Endothelial cell of umbilical vein (primary cell): Measurements from ENCODE around the gene PTMA. TPM values are rescaled to one million over a fixed set of nuclear protein-coding genes. Genes with fewer than 3 reads are reported as not detected.

Source experiments
- BruUV-seq: library from RNA; stranded (reverse); fragments of 400-500 nt; replicated peaks from 2 replicates; lab custom pipeline; 2021; lab: Mats Ljungman, UMichigan
- CTCF ChIA-PET: fragments of 300-600, 350-600 bp; sonication (Branson Sonifier 250); formaldehyde crosslinking; loops from one replicate; lab custom pipeline; 2021; ENCODE audit warnings: antibody characterized with exemption, inconsistent platforms; lab: Charles Lee
- POLR2A ChIA-PET: fragments of 300-600, 350-600 bp; sonication (Branson Sonifier 250); formaldehyde crosslinking; loops from one replicate; lab custom pipeline; 2021; ENCODE audit warnings: antibody characterized with exemption, inconsistent platforms; lab: Charles Lee
- DNase-seq: peaks from one replicate; pipeline ENCODE4 v3.0.0-alpha.2; 2011; ENCODE audit warnings: low read depth, low spot score
- FAIRE-seq: peaks from 2 replicates; lab custom pipeline; 2011; peaks lifted over from hg19 to GRCh38; lab: Jason Lieb, UNC
- H2AFZ ChIP-seq: 2 replicates; pipeline ENCODE4 v1.6.0; 2012; ENCODE audit warnings: low read depth, low read length, control low read depth, inconsistent platforms
- H3K27ac ChIP-seq: 2 replicates; pipeline ENCODE4 v1.5.1; 2011; ENCODE audit warnings: low read depth, mild to moderate bottlenecking, control low read depth, low read length, moderate library complexity; ENCODE audit not compliant: insufficient read depth
- H3K27me3 ChIP-seq, 2 experiments: 2 replicates each; pipeline versions ENCODE4 v1.6.0 to v1.6.1; 2011; ENCODE audit warnings: low read length in 2 of 2, mixed read lengths in 1 of 2; ENCODE audit not compliant: control insufficient read depth in 2 of 2, insufficient read depth in 2 of 2
- H3K36me3 ChIP-seq, 2 experiments: 2 replicates in 1 of 2; 3 replicates in 1 of 2; pipeline ENCODE4 v1.5.1; 2011; ENCODE audit warnings: low read length in 2 of 2, mild to moderate bottlenecking in 1 of 2, moderate library complexity in 1 of 2; ENCODE audit not compliant: control insufficient read depth in 2 of 2, insufficient read depth in 2 of 2; ENCODE audit errors: extremely low read depth in 1 of 2
- H3K4me1 ChIP-seq: 3 replicates; pipeline ENCODE4 v1.5.1; 2011; ENCODE audit warnings: mild to moderate bottlenecking, low read length; ENCODE audit not compliant: control insufficient read depth, insufficient read depth; ENCODE audit errors: extremely low read depth
- H3K4me2 ChIP-seq: 2 replicates; pipeline ENCODE4 v1.6.1; 2011; ENCODE audit warnings: low read length, control low read depth, mixed read lengths; ENCODE audit not compliant: insufficient read depth
- H3K4me3 ChIP-seq, 3 experiments: fragments of 200-600 bp in 1 of 3; sonication (generic), shearing (Covaris generic) in 1 of 3; replicated peaks in 1 of 3; 2 replicates each; pipeline ENCODE4 v1.5.1; 2011 to 2016; ENCODE audit warnings: control low read depth in 3 of 3, low read length in 3 of 3, mild to moderate bottlenecking in 2 of 3, inconsistent platforms in 1 of 3, low read depth in 1 of 3, moderate library complexity in 1 of 3; ENCODE audit not compliant: insufficient read depth in 1 of 3
- H3K79me2 ChIP-seq: 2 replicates; pipeline ENCODE4 v1.6.0; 2012; ENCODE audit warnings: low read length, inconsistent platforms; ENCODE audit not compliant: control insufficient read depth, insufficient read depth
- H3K9ac ChIP-seq: replicated peaks from 2 replicates; pipeline ENCODE3; 2011; ENCODE audit warnings: low read length, control low read depth; ENCODE audit not compliant: insufficient read depth; ENCODE audit errors: extremely low read depth
- H3K9me1 ChIP-seq: replicated peaks from 3 replicates; pipeline ENCODE4 v1.6.0; 2011; ENCODE audit warnings: mild to moderate bottlenecking, low read length; ENCODE audit not compliant: control insufficient read depth, insufficient read depth; ENCODE audit errors: extremely low read depth
- H3K9me3 ChIP-seq: replicated peaks from 2 replicates; pipeline ENCODE4 v1.5.1; 2012; ENCODE audit warnings: low read length, inconsistent platforms; ENCODE audit not compliant: control insufficient read depth, insufficient read depth
- H4K20me1 ChIP-seq: replicated peaks from 2 replicates; pipeline ENCODE3; 2011; ENCODE audit warnings: mild to moderate bottlenecking, low read length; ENCODE audit not compliant: control insufficient read depth, insufficient read depth; ENCODE audit errors: extremely low read depth
- EZH2 ChIP-seq: IDR thresholded peaks from 2 replicates; pipeline ENCODE4 v1.6.1; 2012; ENCODE audit warnings: borderline replicate concordance, low read depth, mild to moderate bottlenecking, moderate library complexity, low read length, inconsistent platforms; ENCODE audit not compliant: severe bottlenecking
- FOS ChIP-seq: IDR thresholded peaks from 2 replicates; pipeline ENCODE4 v1.6.1; 2011; ENCODE audit warnings: mild to moderate bottlenecking, low read length, moderate library complexity, borderline replicate concordance; ENCODE audit not compliant: insufficient read depth
- GATA2 ChIP-seq: IDR thresholded peaks from 2 replicates; pipeline ENCODE4 v1.7.0; 2011; ENCODE audit warnings: low read depth, mild to moderate bottlenecking, moderate library complexity, mixed read lengths, low read length; ENCODE audit not compliant: insufficient read length, insufficient read depth
- JUN ChIP-seq: IDR thresholded peaks from 2 replicates; pipeline ENCODE4 v1.6.1; 2011; ENCODE audit warnings: borderline replicate concordance, low read depth; ENCODE audit not compliant: insufficient read length, insufficient read depth
- MYC ChIP-seq: IDR thresholded peaks from one replicate; pipeline ENCODE4 v1.6.1; 2011; ENCODE audit warnings: mild to moderate bottlenecking, low read depth, low read length
- POLR2A ChIP-seq: IDR thresholded peaks from 2 replicates; pipeline ENCODE4 v1.6.1; 2012; ENCODE audit warnings: low read depth, mild to moderate bottlenecking, control low read depth, low read length
- POLR2AphosphoS5 ChIP-seq: IDR thresholded peaks from 2 replicates; pipeline ENCODE4 v1.6.1; 2012; ENCODE audit warnings: low read depth, mild to moderate bottlenecking, control low read depth, low read length, moderate library complexity; ENCODE audit not compliant: insufficient read depth
- dilution Hi-C: fragments of 300-500 bp; cut with MboI; formaldehyde crosslinking; loops from one replicate; pipeline ENCODE4 v1.15.0; 2019; ENCODE audit warnings: low sequenced_read_pairs; ENCODE audit not compliant: extremely low pct_ligation_motif_present
- intact Hi-C: fragments of 100-400 bp; cut with micrococcal nuclease; formaldehyde crosslinking; loops from one replicate; pipeline ENCODE4 v1.10.0; 2022
- polyA plus RNA-seq, 4 experiments: library from polyadenylated mRNA; depleted of rRNA in 3 of 4; stranded (reverse) in 3 of 4; unstranded in 1 of 4; fragments of >200 nt; gene quantifications; 2 replicates each; pipeline versions ENCODE4 v1.2.1 to v1.2.3, GENCODE V29; 2011 to 2012; ENCODE audit warnings: missing spikeins in 1 of 4
- total RNA-seq: library from RNA; stranded (reverse); gene quantifications from 2 replicates; pipeline ENCODE4 v1.2.3, GENCODE V29; 2021
- TF ChIP-seq, protein P1 (sequence below), 2 donors: IDR thresholded peaks; 1 replicate in 1 of 2; 2 replicates in 1 of 2; pipeline ENCODE4 v1.5.1; 2011; ENCODE audit warnings: low read length in 2 of 2, mild to moderate bottlenecking in 2 of 2, moderate library complexity in 2 of 2, control low read depth in 1 of 2, inconsistent platforms in 1 of 2, low read depth in 1 of 2; ENCODE audit not compliant: insufficient read depth in 1 of 2; ENCODE audit errors: extremely low read depth in 1 of 2
- TF ChIP-seq, protein P2 (sequence below): IDR thresholded peaks from 2 replicates; pipeline ENCODE4 v1.6.1; 2011; ENCODE audit not compliant: insufficient read depth, insufficient read length

Gene PTMA
- total and polyA plus RNA-seq, 2 donors (not counting 3 experiments of a cell fraction or from before 2014, with no cell fraction given): 404 to 1,488 TPM

DNA sequence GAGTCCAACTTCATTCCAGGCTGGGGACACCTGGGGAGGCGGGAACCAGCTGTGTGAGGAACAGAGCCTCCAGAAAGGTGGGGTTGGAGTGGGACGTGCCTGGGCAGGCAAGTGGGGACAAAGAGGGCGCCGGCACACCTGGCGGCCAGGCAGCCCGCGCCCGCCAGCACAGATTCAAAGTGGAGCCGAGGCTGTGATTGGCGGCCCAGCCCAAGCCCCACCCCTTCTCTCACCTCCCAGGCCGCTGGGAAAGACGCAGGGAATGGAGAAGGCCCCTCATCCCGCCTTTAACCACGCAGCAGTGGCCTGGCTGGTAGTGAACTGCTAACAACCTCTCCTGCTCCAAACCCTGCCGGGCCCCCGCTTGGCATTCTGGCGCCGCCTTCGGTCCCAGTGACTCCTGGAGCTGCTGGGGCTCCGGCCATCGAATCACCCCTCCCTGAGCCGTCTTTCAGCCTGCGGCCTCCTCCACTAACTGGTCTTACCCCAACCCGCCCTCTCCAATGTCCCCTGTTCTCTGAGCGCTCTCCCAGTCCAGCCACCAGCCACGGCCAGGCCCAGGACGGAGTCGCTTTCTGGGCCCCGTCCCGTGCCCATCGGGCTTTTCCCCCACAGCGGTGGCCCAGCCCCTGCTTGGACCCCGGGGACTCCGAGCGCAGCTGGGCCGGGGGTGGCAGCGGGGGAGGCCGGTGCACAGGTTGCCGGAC is 27.9 kb upstream of the PTMA start:
- POLR2A ChIA-PET: no interaction called here
- CTCF ChIA-PET: interaction anchor here (9.6 kb wide), 1 partner anchor 34 kb away, joined by 107 read pairs; no protein-coding TSS in a partner anchor
- H2AFZ ChIP-seq: peak overlapping the region; percentile 93

More for the DNA sequence above, 27.9 kb upstream of the PTMA start:
- dilution Hi-C loops: no loop called here
- no peaks in the 10 kb centered on the region for H3K79me2 ChIP-seq
- DNase-seq (no peak), FAIRE-seq (no peak)
- H3K4me2 ChIP-seq: peak overlapping the region; percentile 74
- no peaks in the 10 kb centered on the region for H4K20me1 ChIP-seq
- TF ChIP-seq POLR2AphosphoS5 (no peak), POLR2A (no peak), JUN (no peak), FOS (no peak), MYC (no peak), EZH2 (no peak), GATA2 (no peak)
- TF ChIP-seq, protein P1, sequence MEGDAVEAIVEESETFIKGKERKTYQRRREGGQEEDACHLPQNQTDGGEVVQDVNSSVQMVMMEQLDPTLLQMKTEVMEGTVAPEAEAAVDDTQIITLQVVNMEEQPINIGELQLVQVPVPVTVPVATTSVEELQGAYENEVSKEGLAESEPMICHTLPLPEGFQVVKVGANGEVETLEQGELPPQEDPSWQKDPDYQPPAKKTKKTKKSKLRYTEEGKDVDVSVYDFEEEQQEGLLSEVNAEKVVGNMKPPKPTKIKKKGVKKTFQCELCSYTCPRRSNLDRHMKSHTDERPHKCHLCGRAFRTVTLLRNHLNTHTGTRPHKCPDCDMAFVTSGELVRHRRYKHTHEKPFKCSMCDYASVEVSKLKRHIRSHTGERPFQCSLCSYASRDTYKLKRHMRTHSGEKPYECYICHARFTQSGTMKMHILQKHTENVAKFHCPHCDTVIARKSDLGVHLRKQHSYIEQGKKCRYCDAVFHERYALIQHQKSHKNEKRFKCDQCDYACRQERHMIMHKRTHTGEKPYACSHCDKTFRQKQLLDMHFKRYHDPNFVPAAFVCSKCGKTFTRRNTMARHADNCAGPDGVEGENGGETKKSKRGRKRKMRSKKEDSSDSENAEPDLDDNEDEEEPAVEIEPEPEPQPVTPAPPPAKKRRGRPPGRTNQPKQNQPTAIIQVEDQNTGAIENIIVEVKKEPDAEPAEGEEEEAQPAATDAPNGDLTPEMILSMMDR (IDR thresholded peaks at IDR 0.05; ENCODE audit: extremely low read depth in 1 of 2, insufficient read depth in 1 of 2, low read depth in 1 of 2, low read length in 2 of 2): no peak
- TF ChIP-seq, protein P2, sequence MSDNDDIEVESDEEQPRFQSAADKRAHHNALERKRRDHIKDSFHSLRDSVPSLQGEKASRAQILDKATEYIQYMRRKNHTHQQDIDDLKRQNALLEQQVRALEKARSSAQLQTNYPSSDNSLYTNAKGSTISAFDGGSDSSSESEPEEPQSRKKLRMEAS: no peak
- H3K9me3 ChIP-seq: no peaks in the 10 kb centered on the region
- H3K27ac ChIP-seq: peak overlapping the region; percentile 64
- no peaks in the 10 kb centered on the region for H3K36me3 ChIP-seq
- no peaks in the 10 kb centered on the region for H3K27me3 ChIP-seq
- peaks cover 4% of the 10 kb centered on the region for H3K4me1 ChIP-seq
- H3K9me1 ChIP-seq: no peaks in the 10 kb centered on the region
- intact Hi-C loops: loop anchor here (2.0 kb wide), 1 partner anchor 18 kb away; no protein-coding TSS in a partner anchor
- peak overlapping the region in 2 of 3 experiments; percentile 40 to 43 for H3K4me3 ChIP-seq
- H3K9ac ChIP-seq: peak overlapping the region; percentile 73
- no TSS peak for BruUV-seq
